Upper lobe of left lung (tissue), 4 donors: ENCODE results near the gene RBP4.

ENCODE experiments used
- CTCF ChIP-seq, 6 experiments: fragments of 450-650 bp in 4 of 6; fragments of 200-600 bp in 2 of 6; sonication (generic) in 2 of 6; IDR thresholded peaks; one replicate each; pipeline ENCODE4 v1.5.1; 2016 to 2019; ENCODE audit warnings: antibody characterized with exemption in 6 of 6
- EP300 ChIP-seq, 4 donors: sonication (generic); formaldehyde crosslinking; IDR thresholded peaks; one replicate each; pipeline ENCODE4 v1.5.1; 2017; ENCODE audit warnings: antibody characterized with exemption in 4 of 4, control low read depth in 2 of 4
- POLR2A ChIP-seq, 4 donors: fragments of 450-650 bp; IDR thresholded peaks; one replicate each; pipeline ENCODE4 v1.5.1; 2016 to 2017; ENCODE audit warnings: antibody characterized with exemption in 4 of 4, mild to moderate bottlenecking in 2 of 4
- POLR2AphosphoS5 ChIP-seq, 2 donors: sonication (generic); formaldehyde crosslinking; IDR thresholded peaks; one replicate each; pipeline ENCODE4 v1.5.1; 2017; ENCODE audit warnings: antibody characterized with exemption in 2 of 2

GRCh38 chr10:93639791-93640190 lies 38.8 kb upstream of the RBP4 start:
- no peak for TF ChIP-seq EP300 (IDR thresholded peaks at IDR 0.05)
- TF ChIP-seq CTCF (IDR thresholded peaks at IDR 0.05): no peak
- TF ChIP-seq POLR2A (IDR thresholded peaks at IDR 0.05): no peak
- TF ChIP-seq POLR2AphosphoS5 (IDR thresholded peaks at IDR 0.05): no peak
